ENCODE data around the gene LRFN5.

Gene LRFN5

GRCh38 chr14:41773536-41774279, 167.0 kb downstream of the LRFN5 start:
- DNase-seq (ENCODE audit: low read depth): no peak

- DNase-seq (ENCODE audit: low read depth): no peak
Measured at GRCh38 chr14:41782511-41782910, 175.8 kb downstream of the LRFN5 start.

- DNase-seq (ENCODE audit: low read depth): no peak
Measured at GRCh38 chr14:41783403-41783802, 176.7 kb downstream of the LRFN5 start.

GRCh38 chr14:41785696-41786095, 179.0 kb downstream of the LRFN5 start:
- no peak for DNase-seq (ENCODE audit: low read depth)

- no peak for DNase-seq (ENCODE audit: low read depth)
Measured at GRCh38 chr14:41799817-41800216, 193.1 kb downstream of the LRFN5 start.

- DNase-seq (ENCODE audit: low read depth): no peak
Measured at GRCh38 chr14:41805633-41806032, 199.0 kb downstream of the LRFN5 start.

GRCh38 chr14:41806366-41806975, 199.8 kb downstream of the LRFN5 start:
- no peak for DNase-seq (ENCODE audit: low read depth)

GRCh38 chr14:41810362-41810761, 203.7 kb downstream of the LRFN5 start:
- DNase-seq (ENCODE audit: low read depth): no peak

- no peak for DNase-seq (ENCODE audit: low read depth)
Measured at GRCh38 chr14:41817626-41818025, 210.9 kb downstream of the LRFN5 start.

GRCh38 chr14:41824441-41824840, 217.8 kb downstream of the LRFN5 start:
- DNase-seq (ENCODE audit: low read depth): no peak

- no peak for DNase-seq (ENCODE audit: low read depth)
Measured at GRCh38 chr14:41825622-41826021, 218.9 kb downstream of the LRFN5 start.

GRCh38 chr14:41830714-41831406, 224.2 kb downstream of the LRFN5 start:
- DNase-seq (ENCODE audit: low read depth): no peak

GRCh38 chr14:41839661-41840060, 233.0 kb downstream of the LRFN5 start:
- no peak for DNase-seq (ENCODE audit: low read depth)

- DNase-seq (ENCODE audit: low read depth): no peak
Measured at GRCh38 chr14:41859336-41859735, 252.7 kb downstream of the LRFN5 start.

GRCh38 chr14:41860586-41860985, 253.9 kb downstream of the LRFN5 start:
- no peak for DNase-seq (ENCODE audit: low read depth)

- no peak for DNase-seq (ENCODE audit: low read depth)
Measured at GRCh38 chr14:41865894-41866293, 259.2 kb downstream of the LRFN5 start.

GRCh38 chr14:41868396-41868795, 261.7 kb downstream of the LRFN5 start:
- DNase-seq (ENCODE audit: low read depth): no peak

- no peak for DNase-seq (ENCODE audit: low read depth)
Measured at GRCh38 chr14:41872931-41873685, 266.4 kb downstream of the LRFN5 start.

GRCh38 chr14:41873686-41874317, 267.1 kb downstream of the LRFN5 start:
- DNase-seq (ENCODE audit: low read depth): no peak

GRCh38 chr14:41875116-41875515, 268.4 kb downstream of the LRFN5 start:
- no peak for DNase-seq (ENCODE audit: low read depth)

GRCh38 chr14:41878321-41878720, 271.6 kb downstream of the LRFN5 start:
- no peak for DNase-seq (ENCODE audit: low read depth)

GRCh38 chr14:41891624-41892023, 284.9 kb downstream of the LRFN5 start:
- DNase-seq (ENCODE audit: low read depth): no peak
